Spinal cord (tissue), 10 donors: ENCODE results near the gene BAZ1B. TPM values are rescaled to one million over a fixed set of nuclear protein-coding genes. Genes with fewer than 3 reads are reported as not detected.
A peak's percentile ranks its signal among the peaks of the same experiment; 100 is the strongest.

Experiments used
- DNase-seq, 6 donors: peaks; one replicate each; pipeline versions ENCODE4 v3.0.0 to v3.0.0-alpha.2; 2013 to 2015; ENCODE audit warnings: low spot score in 6 of 6, low read depth in 4 of 6
- H3K27ac ChIP-seq: one replicate; pipeline ENCODE4 v1.5.1; 2013; ENCODE audit warnings: low read depth, low read length, control low read depth
- H3K27me3 ChIP-seq: one replicate; pipeline ENCODE4 v1.6.1; 2013; ENCODE audit warnings: low read length; ENCODE audit not compliant: control insufficient read depth, insufficient read depth
- H3K36me3 ChIP-seq: one replicate; pipeline ENCODE4 v1.6.1; 2013; ENCODE audit warnings: low read length; ENCODE audit not compliant: control insufficient read depth, insufficient read depth
- H3K4me1 ChIP-seq: one replicate; pipeline ENCODE4 v1.6.1; 2013; ENCODE audit warnings: low read length; ENCODE audit not compliant: control insufficient read depth, insufficient read depth
- H3K4me3 ChIP-seq: one replicate; pipeline ENCODE4 v1.5.1; 2013; ENCODE audit warnings: low read depth, low read length, control low read depth
- H3K9me3 ChIP-seq: one replicate; pipeline ENCODE4 v1.6.1; 2013; ENCODE audit warnings: low read length; ENCODE audit not compliant: control insufficient read depth, insufficient read depth
- WGBS: methylation state at CpG from one replicate; pipeline ENCODE4 v1.1.5; 2013; ENCODE audit warnings: missing lambda C conversion rate; ENCODE audit not compliant: insufficient coverage; 5-methylcytosine and 5-hydroxymethylcytosine counted together
- polyA plus RNA-seq, 2 donors: library from polyadenylated mRNA; unstranded; fragments of 120-200 nt; gene quantifications; one replicate each; pipeline ENCODE4 v1.2.1, GENCODE V29; 2013; ENCODE audit not compliant: insufficient read length in 2 of 2
- total RNA-seq, 2 donors: library from RNA; depleted of rRNA in 1 of 2; stranded (reverse); fragments of 120-200 nt in 1 of 2; fragments of >200 nt in 1 of 2; gene quantifications; one replicate each; pipeline versions ENCODE4 v1.2.3 to v1.2.4, GENCODE V29; 2013 to 2014
- donor health status: healthy.

Gene BAZ1B
- total and polyA plus RNA-seq, 4 donors = 42.8 to 63.9 (median 50.1) TPM

DNA sequence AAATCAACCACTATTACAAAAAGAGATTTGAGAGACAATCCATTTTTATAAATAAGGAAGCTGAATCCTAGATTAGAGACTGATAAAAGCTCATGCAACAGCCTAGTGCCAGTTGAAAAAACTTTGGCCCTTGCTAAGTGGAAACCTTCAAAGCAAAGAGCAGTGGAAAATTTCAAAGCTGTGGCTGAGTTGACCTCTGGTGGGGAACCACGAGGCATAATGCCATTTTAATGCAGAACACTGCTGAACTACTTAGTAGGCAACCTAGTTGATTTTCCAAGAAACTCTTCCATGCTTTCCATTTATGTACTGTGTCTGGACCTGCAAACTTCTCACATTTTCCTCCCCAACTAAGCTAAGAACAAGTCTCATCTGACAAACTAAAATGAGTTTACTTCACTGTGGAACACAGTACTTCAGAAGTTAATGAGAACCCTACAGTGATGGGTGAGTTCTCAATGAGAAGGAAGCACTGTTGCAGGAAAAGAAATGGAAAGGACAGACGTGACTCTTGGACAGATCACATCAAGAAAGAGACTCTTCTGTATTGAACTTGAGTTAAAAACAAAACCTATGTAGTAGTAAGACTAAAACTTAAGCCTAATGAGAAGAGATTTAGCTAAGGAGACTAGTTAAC is 69.0 kb downstream of the BAZ1B start:
- Histone ChIP-seq H3K4me1 (no peaks in the 10 kb centered on the region), H3K36me3 (peaks cover 52% of the 10 kb centered on the region), H3K27me3 (no peaks in the 10 kb centered on the region), H3K27ac (no peak overlapping the region), H3K9me3 (no peaks in the 10 kb centered on the region), H3K4me3 (no peak overlapping the region)
- 33% methylated on average over 1 of the region's 2 CpGs for WGBS
- no peak for DNase-seq

DNA sequence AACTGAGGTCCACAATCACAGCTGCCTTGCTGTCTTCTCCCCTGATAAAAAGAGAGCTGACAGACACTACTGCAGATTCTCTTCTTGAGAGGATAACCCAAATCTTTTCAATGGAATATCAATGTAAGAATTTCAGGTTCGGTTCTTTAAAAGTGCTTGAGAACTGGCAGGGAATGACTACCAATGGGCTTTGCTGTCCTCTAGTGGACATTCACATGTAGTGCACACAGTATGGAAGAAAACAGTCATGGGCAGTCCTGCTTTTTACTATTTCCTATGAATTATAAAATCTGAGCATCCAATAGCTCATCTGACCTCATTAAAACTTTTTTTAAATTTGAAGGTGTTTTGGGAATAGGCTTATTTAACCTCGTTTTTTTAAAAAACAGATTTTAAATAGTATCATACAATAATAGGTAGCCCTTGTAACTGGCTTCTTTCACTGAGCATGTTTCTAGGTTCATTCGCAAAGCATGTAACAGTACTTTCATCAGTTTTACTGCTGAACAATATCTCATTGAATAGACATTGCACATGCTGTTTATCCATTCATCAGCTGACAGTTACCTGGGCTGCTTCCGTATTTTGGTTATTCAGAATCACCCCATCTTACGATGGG is 70.2 kb downstream of the BAZ1B start:
- peak in 5 of 6 donors; percentile 49 to 88 (median 63) for DNase-seq
- H3K9me3 ChIP-seq = no peaks in the 10 kb centered on the region
- H3K27ac ChIP-seq = no peak overlapping the region
- 91% methylated on average over 3 of the region's 5 CpGs for WGBS
- H3K4me3 ChIP-seq = no peak overlapping the region
- H3K4me1 ChIP-seq = peaks cover 5% of the 10 kb centered on the region
- peaks cover 51% of the 10 kb centered on the region for H3K36me3 ChIP-seq
- H3K27me3 ChIP-seq = no peaks in the 10 kb centered on the region

DNA sequence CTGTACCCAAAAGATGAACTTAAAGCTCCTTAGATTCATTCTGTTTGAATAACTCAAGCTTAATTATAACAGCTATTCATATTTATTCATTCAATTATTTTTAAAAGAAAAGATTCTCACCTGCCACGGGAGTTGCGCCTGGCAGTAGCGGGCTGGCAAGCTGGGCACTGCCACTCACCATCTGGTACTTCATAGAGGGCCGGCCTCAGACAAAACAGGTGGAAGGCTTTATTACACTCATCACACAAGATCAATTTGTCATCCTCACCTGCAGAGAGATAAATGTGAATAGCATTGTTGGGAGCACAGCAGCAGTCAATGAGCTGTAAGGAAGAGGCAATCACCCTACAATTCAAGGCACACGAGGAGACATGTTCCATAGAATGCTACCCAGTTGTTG is 72.7 kb downstream of the BAZ1B start:
- Histone ChIP-seq H3K4me3 (no peak overlapping the region), H3K27me3 (no peaks in the 10 kb centered on the region), H3K9me3 (no peaks in the 10 kb centered on the region), H3K36me3 (peaks cover 48% of the 10 kb centered on the region), H3K27ac (no peak overlapping the region), H3K4me1 (peaks cover 5% of the 10 kb centered on the region)
- DNase-seq = peak in 1 of 6 donors; percentile 20
- no CpG with 5 or more reads among the region's 5 CpGs for WGBS

DNA sequence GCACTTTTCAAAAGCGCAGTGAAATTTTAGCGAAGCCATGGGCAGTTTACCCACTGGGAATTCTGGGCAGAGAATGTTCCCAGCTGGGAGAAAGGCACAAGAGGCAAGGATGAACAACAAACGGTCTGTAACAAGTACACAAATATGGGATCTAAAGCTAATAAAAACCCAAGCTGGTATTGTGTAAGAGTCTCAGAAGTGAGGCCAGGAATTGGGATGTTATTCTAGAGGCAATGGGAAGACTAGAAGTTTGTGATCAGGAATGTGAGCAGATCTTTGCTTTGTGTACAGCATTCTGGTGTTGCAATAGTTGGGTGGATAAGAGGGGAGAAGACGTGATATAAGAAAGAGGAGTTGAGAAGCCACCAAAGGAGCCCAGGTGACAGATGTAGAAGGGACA is 73.5 kb downstream of the BAZ1B start:
- no peak overlapping the region for H3K4me3 ChIP-seq
- no peaks in the 10 kb centered on the region for H3K9me3 ChIP-seq
- H3K36me3 ChIP-seq = peaks cover 53% of the 10 kb centered on the region
- no peak overlapping the region for H3K27ac ChIP-seq
- peaks cover 9% of the 10 kb centered on the region for H3K4me1 ChIP-seq
- DNase-seq = no peak
- no peaks in the 10 kb centered on the region for H3K27me3 ChIP-seq
- WGBS = 83% methylated on average over 4 of the region's 4 CpGs

DNA sequence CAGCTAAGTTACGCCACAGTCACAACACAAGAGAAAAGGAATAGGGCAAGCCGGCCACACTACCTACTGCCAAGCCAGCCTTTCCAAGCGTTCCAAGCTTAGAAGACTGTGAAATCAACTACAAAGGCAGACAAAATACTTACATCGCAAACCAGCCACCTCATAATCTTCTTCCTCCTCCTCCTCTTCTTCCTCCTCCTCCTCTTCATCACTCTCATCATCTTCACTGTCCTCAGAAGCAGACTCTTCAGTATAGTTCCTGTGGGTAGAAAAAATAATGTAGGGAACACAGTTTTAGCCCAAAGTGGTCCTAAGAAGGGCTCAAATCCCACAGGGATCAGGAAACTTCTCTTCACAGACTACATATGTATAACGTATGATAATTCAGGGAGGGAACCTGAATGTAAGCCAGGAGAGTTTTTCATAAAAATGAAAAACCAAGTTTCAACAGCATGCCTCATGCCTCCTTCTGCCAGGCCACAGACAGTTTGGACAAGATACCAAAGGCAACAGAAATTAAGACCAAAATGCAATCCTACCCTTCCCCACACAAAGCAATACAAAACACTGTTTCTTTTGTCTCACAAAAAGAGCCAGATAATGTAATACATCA is 74.9 kb downstream of the BAZ1B start:
- Histone ChIP-seq H3K27ac (peak overlapping the region; percentile 33), H3K36me3 (peaks cover 64% of the 10 kb centered on the region), H3K9me3 (no peaks in the 10 kb centered on the region), H3K27me3 (no peaks in the 10 kb centered on the region), H3K4me1 (peaks cover 14% of the 10 kb centered on the region), H3K4me3 (no peak overlapping the region)
- peak in 1 of 6 donors; percentile 46 for DNase-seq
- 39% methylated on average over 4 of the region's 5 CpGs for WGBS

DNA sequence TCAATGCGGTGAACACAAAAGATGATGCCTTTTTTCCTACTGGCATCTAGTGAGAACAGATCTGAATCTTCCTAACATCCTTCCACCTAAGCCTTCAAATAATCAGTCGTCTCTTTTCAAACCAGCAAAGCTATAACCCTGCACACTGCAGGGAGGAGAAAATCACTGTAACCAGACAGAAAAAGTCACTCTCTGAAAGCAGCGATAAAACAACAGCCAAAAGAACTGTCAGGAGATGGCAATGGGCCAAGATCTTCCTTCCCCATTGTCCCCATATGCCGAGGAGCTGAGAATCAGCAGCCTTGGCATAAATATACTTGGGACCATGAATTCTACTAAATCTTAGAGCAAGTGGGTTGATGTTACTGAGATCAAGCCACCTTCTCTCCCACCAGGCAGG is 75.4 kb downstream of the BAZ1B start:
- Histone ChIP-seq H3K27ac (peak overlapping the region; percentile 33), H3K4me3 (no peak overlapping the region), H3K4me1 (peaks cover 14% of the 10 kb centered on the region), H3K27me3 (no peaks in the 10 kb centered on the region), H3K9me3 (no peaks in the 10 kb centered on the region), H3K36me3 (peaks cover 70% of the 10 kb centered on the region)
- peak in 3 of 6 donors; percentile 47 to 89 (median 82) for DNase-seq
- WGBS = 13% methylated on average over 2 of the region's 4 CpGs

DNA sequence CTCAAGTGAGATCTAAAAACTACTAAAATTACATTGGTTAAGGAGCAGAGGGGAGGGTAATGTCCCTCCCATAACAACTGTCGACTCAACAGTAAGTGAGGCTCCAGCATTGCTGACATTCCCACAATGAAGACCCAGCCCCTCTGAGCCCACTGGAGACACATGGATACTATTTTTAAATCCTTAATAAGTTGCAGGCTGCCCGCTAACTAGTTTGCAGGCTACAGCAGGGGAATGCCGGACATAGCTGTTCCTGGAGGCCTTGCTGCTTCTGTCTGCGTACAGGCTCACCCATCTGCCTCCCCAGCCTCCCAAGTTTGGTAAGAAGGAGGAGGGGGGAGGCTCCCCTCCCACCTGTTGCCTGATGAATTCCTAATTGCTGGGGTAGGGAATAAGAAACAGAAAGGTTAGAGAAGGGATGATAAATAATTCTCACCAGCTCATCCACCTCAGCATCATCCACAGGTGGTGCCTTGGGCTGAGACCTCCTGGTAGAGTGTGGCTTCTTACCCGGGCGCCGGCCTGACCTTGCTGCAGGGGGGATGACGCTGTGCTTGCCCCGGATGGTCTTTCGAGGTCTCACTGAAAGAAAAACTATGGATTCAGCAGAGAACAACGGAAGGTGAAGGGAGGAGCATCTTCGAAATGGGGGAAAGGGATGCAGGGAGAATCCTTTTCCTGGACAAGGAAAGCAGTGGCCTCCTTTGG is 78.4 kb downstream of the BAZ1B start:
- no peak overlapping the region for H3K4me3 ChIP-seq
- peaks cover 70% of the 10 kb centered on the region for H3K36me3 ChIP-seq
- DNase-seq = no peak
- no peaks in the 10 kb centered on the region for H3K9me3 ChIP-seq
- 86% methylated on average over 8 of the region's 12 CpGs for WGBS
- no peak overlapping the region for H3K27ac ChIP-seq
- no peaks in the 10 kb centered on the region for H3K27me3 ChIP-seq
- H3K4me1 ChIP-seq = peaks cover 14% of the 10 kb centered on the region

DNA sequence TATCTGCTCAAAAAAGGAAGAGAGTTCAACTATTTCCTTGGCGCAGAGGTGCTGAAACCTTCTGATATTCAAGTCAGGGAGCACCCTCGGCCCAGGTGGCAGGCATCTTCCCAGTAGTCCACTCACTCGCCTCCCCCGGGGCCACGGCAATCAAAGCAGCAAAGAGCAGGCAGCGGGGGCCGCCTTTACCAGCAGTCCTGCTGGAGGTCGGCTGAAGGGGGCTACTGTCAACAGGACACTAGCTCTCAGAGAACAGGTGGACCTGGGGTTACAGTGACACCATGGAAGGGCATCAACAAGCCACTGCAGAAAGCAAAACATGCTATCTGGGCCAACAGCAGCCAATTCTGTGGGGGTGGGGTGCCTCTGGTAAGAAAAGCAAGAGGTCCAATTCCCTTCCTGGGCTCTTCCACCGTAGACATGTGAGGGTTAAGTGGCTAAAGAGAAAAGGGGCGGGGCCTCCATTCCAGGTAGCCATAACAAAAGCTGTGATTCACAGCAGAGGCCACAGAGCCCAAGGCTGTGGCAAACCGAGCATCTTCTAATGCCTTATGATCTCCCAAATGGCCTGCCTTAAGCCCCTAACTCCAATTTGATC is 79.1 kb downstream of the BAZ1B start:
- Histone ChIP-seq H3K9me3 (no peaks in the 10 kb centered on the region), H3K4me3 (no peak overlapping the region), H3K36me3 (peaks cover 68% of the 10 kb centered on the region), H3K27ac (no peak overlapping the region), H3K4me1 (peaks cover 16% of the 10 kb centered on the region), H3K27me3 (no peaks in the 10 kb centered on the region)
- WGBS = 93% methylated on average over 10 of the region's 11 CpGs
- no peak for DNase-seq

DNA sequence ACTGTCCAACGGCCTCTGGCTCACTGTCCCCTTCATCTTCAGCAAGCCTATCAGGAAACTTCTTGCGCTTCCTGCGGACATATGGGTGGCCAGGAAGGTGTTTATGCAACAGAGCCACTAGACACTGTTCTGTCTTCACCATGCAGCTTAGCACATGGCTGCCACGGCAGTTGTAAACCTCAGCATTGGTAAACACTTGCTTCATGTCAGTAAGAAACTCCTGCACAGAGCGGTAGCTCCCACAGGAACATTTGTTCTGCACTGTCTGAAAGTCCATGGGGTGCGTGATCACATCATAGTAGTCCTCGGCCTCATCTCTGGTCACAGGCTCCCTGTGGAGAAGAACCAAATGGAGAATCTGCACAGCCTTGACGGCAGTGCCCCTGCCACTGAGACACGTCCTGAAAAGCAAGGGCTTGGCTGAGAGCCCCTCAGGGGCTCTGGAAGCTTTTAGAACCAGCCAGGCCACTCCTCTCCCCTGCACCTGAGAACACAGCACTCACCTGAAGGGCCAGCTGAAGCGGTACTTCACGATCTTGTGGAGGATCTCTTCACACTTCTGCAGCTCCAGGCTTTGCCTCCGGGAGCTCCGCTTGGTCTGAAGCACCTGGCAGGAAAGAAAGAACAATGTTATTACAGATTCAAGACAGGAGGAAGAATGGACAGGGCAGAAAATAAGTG is 79.7 kb downstream of the BAZ1B start:
- Histone ChIP-seq H3K4me1 (peaks cover 16% of the 10 kb centered on the region), H3K27ac (no peak overlapping the region), H3K27me3 (no peaks in the 10 kb centered on the region), H3K36me3 (peaks cover 66% of the 10 kb centered on the region), H3K9me3 (no peaks in the 10 kb centered on the region), H3K4me3 (no peak overlapping the region)
- DNase-seq = no peak
- 85% methylated on average over 11 of the region's 13 CpGs for WGBS
